Skeletal muscle tissue (tissue), 4 donors: ENCODE measurements around the gene VPS52. TPM values are rescaled to one million over a fixed set of nuclear protein-coding genes. Genes with fewer than 3 reads are reported as not detected.

Experiments used
- H3K27ac ChIP-seq: one replicate; pipeline ENCODE4 v1.7.0; 2013; ENCODE audit warnings: mild to moderate bottlenecking, low read depth, low read length, inconsistent platforms
- H3K27me3 ChIP-seq, 3 donors: one replicate each; pipeline ENCODE4 v1.7.0; 2013; ENCODE audit warnings: low read length in 3 of 3; ENCODE audit not compliant: control insufficient read depth in 3 of 3, insufficient read depth in 3 of 3
- H3K36me3 ChIP-seq, 3 donors: one replicate each; pipeline ENCODE4 v1.7.0; 2013; ENCODE audit warnings: low read length in 3 of 3; ENCODE audit not compliant: control insufficient read depth in 3 of 3, insufficient read depth in 3 of 3
- H3K4me1 ChIP-seq, 3 donors: one replicate each; pipeline ENCODE4 v1.7.0; 2013; ENCODE audit warnings: low read length in 3 of 3, mild to moderate bottlenecking in 3 of 3; ENCODE audit not compliant: control insufficient read depth in 3 of 3, insufficient read depth in 3 of 3
- H3K4me3 ChIP-seq, 3 donors: one replicate each; pipeline ENCODE4 v1.7.0; 2013; ENCODE audit warnings: low read length in 3 of 3
- H3K9ac ChIP-seq, 3 donors: one replicate each; pipeline ENCODE4 v1.7.0; 2013; ENCODE audit warnings: low read length in 3 of 3, mild to moderate bottlenecking in 3 of 3, moderate library complexity in 2 of 3, low read depth in 1 of 3
- H3K9me3 ChIP-seq, 3 donors: one replicate each; pipeline ENCODE4 v1.7.0; 2013; ENCODE audit warnings: low read length in 3 of 3; ENCODE audit not compliant: control insufficient read depth in 3 of 3
- total RNA-seq: library from RNA; depleted of rRNA; stranded (reverse); fragments of >200 nt; gene quantifications from one replicate; pipeline ENCODE4 v1.2.3, GENCODE V29; 2014
- donor health status: Osteomylitis.

Gene VPS52
- total RNA-seq, 1 donor from 2014 or later: 43.8 TPM

DNA sequence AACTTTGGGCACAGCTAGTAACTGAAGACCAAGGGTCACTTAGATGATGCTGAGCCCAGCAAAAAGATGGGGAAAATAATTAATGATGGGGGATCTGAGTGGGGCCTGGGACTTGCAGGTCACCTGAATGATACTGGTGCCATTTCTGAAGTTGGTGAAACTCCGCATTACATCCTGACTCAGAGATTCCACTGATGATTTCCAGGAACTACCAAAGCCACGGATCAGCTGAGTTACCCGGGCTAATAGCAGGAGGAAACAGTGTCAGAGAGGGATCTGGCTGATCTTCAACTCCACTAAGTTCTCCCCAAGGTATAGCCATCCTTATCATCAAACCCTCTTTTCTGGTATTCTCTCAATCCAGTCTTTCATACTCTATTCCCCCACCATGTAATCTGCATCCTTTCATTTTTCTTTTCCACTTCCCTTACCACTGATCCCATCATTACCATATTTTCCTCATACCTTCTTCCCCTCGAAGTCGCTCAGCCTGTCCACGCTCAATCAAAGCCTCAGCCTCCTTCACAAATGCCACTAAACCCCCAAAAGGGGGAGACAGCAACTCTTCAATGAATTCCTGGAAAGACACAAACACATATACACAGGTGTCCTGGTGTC lies 20.2 kb downstream of the VPS52 start:
- peaks cover 5 to 18% (median 14%) of the 10 kb centered on the region in 3 donors for H3K36me3 ChIP-seq
- H3K9ac ChIP-seq: no peak overlapping the region
- no peaks in the 10 kb centered on the region for H3K9me3 ChIP-seq
- peaks cover 21 to 23% (median 22%) of the 10 kb centered on the region in 3 donors for H3K4me1 ChIP-seq
- H3K4me3 ChIP-seq: no peak overlapping the region
- no peaks in the 10 kb centered on the region for H3K27me3 ChIP-seq
- no peak overlapping the region for H3K27ac ChIP-seq

DNA sequence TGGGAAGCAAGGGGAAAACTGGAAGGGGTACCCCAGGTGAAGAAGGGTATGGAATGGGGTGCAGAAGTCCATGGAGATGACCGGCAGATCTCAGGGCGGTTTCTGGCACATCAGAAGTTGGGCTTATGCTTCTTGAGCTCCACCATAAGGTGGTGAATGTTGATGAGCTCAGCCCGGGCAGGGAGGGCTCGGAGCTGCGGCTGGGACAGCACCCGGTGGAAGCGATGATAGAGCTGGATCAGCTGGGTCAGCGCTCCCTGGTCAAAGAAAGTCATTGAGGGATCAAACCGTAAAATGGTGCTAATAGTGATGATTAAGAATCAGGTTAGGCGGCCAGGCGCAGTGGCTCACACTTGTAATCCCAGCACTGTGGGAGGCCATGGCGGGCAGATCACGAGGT lies 20.9 kb downstream of the VPS52 start:
- Histone ChIP-seq H3K27ac (no peak overlapping the region), H3K36me3 (peaks cover 5 to 17% (median 14%) of the 10 kb centered on the region in 3 donors), H3K9me3 (no peaks in the 10 kb centered on the region), H3K4me1 (peaks cover 21 to 23% (median 22%) of the 10 kb centered on the region in 3 donors), H3K9ac (peak overlapping the region in 1 of 3 donors; percentile 97), H3K4me3 (no peak overlapping the region), H3K27me3 (no peaks in the 10 kb centered on the region)

DNA sequence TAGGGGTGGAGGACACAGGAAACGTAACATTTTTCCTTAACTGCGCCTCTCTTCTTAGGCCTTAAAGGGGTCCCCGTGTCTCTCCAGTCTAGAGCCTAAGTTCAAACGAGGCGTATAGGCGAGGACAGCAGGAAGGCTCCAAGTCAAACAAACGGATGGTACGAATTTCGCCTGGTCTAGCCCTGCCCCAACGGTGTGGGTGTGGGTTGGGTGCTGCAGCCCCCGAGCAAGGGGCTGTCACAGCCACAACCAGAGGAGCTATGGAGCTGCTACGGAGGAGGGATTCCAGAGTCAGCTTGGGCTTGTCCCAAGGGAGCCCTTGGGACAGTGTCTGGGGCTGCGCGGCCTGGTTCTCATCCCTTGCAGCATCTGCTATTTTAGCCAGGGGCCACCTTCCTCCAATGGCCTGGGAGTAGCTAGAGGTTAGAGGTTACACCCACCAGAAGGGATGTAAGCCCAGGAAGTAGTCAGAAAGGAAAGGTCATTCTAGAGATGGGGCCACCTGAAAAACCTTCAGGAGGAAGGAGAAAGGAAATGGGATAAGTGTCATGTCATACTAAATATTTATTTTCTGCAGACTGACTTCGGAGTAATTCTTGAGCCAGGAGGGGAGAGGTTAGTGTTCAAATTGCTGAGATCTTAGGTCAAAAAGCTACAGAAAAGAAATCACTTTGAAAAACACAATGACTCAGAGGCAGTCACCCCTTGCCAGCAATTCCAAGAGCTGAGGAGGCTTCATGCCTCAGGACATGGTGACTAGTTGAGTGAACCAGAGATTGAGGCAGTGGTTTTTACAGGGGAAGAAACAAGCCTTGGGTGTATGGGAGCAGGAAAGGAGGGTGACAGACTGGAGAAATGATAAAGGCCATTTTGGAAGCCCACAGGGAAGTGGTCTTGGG lies 21.7 kb downstream of the VPS52 start:
- Histone ChIP-seq H3K9me3 (no peaks in the 10 kb centered on the region), H3K36me3 (peaks cover 5 to 14% (median 12%) of the 10 kb centered on the region in 3 donors), H3K27ac (peak overlapping the region; percentile 94), H3K4me3 (peak overlapping the region; percentile 79 to 92 (median 87)), H3K9ac (peak overlapping the region; percentile 88 to 97 (median 93)), H3K27me3 (no peaks in the 10 kb centered on the region), H3K4me1 (peaks cover 21 to 23% (median 22%) of the 10 kb centered on the region in 3 donors)

DNA sequence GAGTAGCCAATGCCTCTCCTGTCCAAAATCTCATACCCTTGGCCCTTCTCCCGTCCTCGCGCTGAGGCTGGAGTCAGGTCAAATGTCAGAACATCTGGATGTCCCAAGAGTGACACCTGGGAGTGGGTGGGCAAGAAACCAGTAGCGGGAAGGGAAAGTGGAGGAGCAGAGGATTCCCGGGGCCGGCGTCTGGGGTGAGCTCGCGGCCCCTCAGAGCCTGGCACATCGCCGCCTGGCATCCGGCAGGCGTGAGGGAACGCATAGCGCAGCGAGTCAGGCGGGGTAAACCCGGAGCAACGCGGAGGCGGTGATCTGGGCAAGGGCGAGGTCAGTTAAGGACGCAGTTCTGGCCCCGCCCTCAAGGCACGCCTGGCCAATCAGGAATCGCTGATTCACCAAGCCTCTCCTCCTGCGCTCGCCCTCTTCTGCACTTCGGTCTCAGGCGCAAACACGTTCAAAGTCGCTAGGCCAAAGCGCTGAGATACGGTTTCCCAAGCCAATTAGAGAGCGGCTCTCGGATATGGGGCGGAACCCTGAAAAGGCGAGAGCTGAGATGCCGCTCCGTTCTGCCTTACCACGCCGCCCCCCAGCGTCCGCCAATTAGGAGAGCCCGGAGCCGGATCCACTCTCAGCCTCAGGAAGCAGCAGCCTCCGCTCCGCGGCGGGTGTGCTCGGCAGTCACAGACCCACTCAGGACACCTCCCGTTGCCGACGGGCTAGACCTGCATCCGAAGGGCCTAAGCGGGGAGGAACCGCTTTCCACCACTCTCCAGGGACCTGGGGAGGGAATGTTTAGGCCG lies 22.5 kb downstream of the VPS52 start:
- Histone ChIP-seq H3K27ac (peak overlapping the region; percentile 94), H3K9ac (peak overlapping the region; percentile 88 to 97 (median 93)), H3K36me3 (peaks cover 5 to 13% (median 12%) of the 10 kb centered on the region in 3 donors), H3K9me3 (no peaks in the 10 kb centered on the region), H3K27me3 (no peaks in the 10 kb centered on the region), H3K4me3 (peak overlapping the region; percentile 82 to 92 (median 87)), H3K4me1 (peaks cover 21 to 23% (median 22%) of the 10 kb centered on the region in 3 donors)

DNA sequence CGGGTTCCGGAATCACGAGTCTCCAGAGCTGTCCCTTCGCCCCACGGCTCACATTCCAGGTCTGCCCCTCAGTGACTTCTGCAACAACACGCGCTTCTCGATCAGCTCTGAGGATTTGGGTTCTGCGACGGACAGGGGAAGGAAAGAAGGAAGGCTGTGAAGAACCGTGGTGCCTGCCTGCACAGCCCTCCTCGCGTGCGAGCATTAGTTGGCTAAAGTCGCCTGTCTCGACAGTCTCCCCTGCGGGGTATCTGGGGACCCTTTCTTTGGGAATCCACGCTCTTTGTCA lies 23.1 kb downstream of the VPS52 start:
- Histone ChIP-seq H3K36me3 (peaks cover 5 to 13% (median 12%) of the 10 kb centered on the region in 3 donors), H3K9me3 (no peaks in the 10 kb centered on the region), H3K27ac (peak overlapping the region; percentile 94), H3K27me3 (no peaks in the 10 kb centered on the region), H3K4me1 (peaks cover 21 to 23% (median 22%) of the 10 kb centered on the region in 3 donors), H3K9ac (peak overlapping the region; percentile 84 to 97 (median 93)), H3K4me3 (peak overlapping the region; percentile 82 to 92 (median 87))

DNA sequence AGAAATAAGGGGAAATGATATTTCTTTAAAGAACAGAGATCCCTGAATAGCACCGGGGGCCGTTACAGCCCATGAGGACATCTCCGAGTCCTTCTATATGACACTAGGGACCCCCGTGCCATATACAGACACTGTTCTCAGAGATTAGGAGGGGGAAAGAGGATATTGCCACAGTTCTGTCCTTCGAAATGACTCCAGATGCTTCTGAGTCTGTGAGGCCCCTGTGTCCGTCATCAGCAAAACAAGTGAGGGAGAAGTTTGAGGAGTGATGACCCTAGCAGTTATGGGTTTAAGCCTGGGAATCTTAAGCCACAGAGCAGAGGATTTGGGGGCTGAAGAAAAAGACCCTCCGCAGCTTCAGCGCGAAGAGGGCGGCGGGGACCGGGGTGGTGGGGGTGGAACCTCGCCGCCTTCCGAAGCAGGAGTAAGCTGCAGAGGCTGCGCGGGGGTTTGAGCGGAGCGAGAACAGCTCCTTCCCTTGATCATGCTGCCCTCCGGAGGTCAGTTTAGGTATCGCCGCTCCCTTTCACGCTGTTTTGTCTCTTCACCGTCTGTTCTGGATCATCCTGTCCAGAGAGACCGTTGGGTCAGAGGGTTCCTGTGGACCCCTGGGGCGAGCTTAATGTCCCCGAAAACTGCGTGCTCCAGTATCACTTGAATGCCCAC lies 23.6 kb downstream of the VPS52 start:
- Histone ChIP-seq H3K4me1 (peaks cover 21 to 23% (median 22%) of the 10 kb centered on the region in 3 donors), H3K36me3 (peaks cover 5 to 13% (median 12%) of the 10 kb centered on the region in 3 donors), H3K27me3 (no peaks in the 10 kb centered on the region), H3K9me3 (no peaks in the 10 kb centered on the region), H3K27ac (peak overlapping the region; percentile 94), H3K9ac (peak overlapping the region; percentile 84 to 97 (median 93)), H3K4me3 (peak overlapping the region; percentile 82 to 92 (median 87))

DNA sequence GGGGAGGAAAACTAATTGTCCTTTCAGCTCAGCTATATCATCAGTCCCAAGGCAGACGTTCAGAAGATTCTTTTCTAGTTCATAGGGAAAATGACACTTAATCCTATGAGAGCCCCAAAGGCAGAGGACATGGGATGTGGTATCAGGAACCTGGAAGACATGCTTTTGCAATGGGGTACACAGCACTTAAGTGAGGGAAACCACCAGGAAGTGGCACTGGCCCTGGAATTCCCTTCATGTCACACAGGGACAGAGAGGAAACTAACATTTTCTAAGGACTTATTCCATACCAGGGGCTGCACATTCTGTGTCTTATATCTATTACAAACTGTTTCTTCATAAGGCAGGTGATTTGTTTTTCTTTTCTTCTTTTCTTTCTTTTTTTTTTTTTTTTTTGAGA lies 28.2 kb downstream of the VPS52 start:
- H3K9ac ChIP-seq: no peak overlapping the region
- H3K9me3 ChIP-seq: no peaks in the 10 kb centered on the region
- H3K4me1 ChIP-seq: peaks cover 2 to 5% (median 2%) of the 10 kb centered on the region in 3 donors
- no peak overlapping the region for H3K27ac ChIP-seq
- no peak overlapping the region for H3K4me3 ChIP-seq
- H3K36me3 ChIP-seq: no peaks in the 10 kb centered on the region
- peaks cover 3 to 7% (median 4%) of the 10 kb centered on the region in 3 donors for H3K27me3 ChIP-seq

DNA sequence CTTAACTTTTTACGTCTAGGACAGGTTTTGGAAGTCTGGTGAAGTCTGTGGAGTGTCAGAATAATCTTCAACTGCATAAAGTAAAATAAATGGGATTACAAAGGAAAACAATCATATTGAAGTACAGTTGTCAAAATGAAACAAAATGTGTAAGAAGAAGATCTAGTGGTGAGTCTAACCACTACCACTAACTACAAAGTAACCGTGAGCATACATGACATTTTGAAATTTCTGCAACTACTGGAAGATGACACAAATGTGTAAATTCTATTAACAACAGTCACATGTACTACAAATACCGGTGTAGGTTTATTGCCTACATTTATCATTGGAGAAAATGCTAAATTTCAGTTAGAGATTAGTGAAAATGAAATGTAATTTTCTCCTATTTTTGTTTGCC lies 29.7 kb downstream of the VPS52 start:
- Histone ChIP-seq H3K36me3 (no peaks in the 10 kb centered on the region), H3K27ac (no peak overlapping the region), H3K4me3 (no peak overlapping the region), H3K9me3 (no peaks in the 10 kb centered on the region), H3K4me1 (no peaks in the 10 kb centered on the region), H3K27me3 (peaks cover 3 to 7% (median 4%) of the 10 kb centered on the region in 3 donors), H3K9ac (no peak overlapping the region)

DNA sequence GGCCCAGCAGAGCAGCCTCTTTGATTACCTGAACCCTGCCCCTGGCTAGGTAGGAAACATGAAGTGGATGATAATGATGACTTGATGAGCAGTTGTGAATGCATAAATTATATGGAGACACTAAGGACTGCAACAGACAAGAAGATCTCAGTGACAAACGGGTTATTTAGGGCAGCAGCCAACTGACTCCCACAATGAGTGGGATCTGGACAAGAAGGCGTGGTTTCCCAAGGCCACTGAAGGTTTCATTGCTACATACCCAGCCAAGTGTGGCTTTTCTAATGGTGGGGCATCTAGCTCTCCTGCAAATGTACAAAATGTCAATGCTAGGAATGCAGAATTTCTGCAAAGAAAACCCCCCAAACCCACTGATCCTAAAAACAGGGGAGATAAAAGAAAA lies 33.9 kb downstream of the VPS52 start:
- H3K9me3 ChIP-seq: no peaks in the 10 kb centered on the region
- H3K36me3 ChIP-seq: no peaks in the 10 kb centered on the region
- H3K9ac ChIP-seq: no peak overlapping the region
- H3K27me3 ChIP-seq: peaks cover 14 to 18% (median 14%) of the 10 kb centered on the region in 3 donors
- no peak overlapping the region for H3K27ac ChIP-seq
- no peaks in the 10 kb centered on the region for H3K4me1 ChIP-seq
- no peak overlapping the region for H3K4me3 ChIP-seq
